GM12801 (cell line): ENCODE data around the gene CACNB2.

Experiments
- TF ChIP-seq, protein P1 (sequence below): IDR thresholded peaks from one replicate; pipeline ENCODE4 v1.5.1; 2011; ENCODE audit warnings: control low read depth; ENCODE audit not compliant: insufficient read length; ENCODE audit errors: extremely low read depth

CACNB2 gene

DNA sequence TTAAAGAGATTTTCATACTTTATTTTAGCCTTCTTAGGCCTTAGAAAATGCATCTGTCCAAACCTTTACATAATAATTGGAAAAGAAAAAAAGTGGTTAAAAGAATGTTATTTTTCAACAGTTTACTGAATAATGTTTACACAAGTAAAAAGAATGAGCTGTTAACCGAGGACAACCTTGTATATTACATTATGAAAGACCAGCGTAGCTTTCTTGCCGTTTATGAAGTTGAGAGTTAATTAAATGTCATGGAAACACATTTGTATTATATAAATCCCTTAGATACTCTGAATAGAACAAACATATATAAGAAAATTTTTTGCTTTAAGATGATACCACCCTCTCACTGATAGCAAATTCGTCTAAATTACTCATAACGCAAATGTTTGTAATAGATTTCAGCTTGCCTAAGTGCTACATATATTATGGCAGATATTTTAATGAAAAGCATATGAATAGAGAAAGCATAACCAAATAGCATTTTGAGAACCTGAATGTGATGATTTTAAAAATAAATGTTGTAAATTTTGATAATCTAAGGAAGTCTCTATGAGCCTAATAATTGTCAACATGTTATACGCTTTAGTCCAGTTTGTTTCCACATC lies 9.1 kb downstream of the CACNB2 start:
- TF ChIP-seq, protein P1, sequence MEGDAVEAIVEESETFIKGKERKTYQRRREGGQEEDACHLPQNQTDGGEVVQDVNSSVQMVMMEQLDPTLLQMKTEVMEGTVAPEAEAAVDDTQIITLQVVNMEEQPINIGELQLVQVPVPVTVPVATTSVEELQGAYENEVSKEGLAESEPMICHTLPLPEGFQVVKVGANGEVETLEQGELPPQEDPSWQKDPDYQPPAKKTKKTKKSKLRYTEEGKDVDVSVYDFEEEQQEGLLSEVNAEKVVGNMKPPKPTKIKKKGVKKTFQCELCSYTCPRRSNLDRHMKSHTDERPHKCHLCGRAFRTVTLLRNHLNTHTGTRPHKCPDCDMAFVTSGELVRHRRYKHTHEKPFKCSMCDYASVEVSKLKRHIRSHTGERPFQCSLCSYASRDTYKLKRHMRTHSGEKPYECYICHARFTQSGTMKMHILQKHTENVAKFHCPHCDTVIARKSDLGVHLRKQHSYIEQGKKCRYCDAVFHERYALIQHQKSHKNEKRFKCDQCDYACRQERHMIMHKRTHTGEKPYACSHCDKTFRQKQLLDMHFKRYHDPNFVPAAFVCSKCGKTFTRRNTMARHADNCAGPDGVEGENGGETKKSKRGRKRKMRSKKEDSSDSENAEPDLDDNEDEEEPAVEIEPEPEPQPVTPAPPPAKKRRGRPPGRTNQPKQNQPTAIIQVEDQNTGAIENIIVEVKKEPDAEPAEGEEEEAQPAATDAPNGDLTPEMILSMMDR = no peak

DNA sequence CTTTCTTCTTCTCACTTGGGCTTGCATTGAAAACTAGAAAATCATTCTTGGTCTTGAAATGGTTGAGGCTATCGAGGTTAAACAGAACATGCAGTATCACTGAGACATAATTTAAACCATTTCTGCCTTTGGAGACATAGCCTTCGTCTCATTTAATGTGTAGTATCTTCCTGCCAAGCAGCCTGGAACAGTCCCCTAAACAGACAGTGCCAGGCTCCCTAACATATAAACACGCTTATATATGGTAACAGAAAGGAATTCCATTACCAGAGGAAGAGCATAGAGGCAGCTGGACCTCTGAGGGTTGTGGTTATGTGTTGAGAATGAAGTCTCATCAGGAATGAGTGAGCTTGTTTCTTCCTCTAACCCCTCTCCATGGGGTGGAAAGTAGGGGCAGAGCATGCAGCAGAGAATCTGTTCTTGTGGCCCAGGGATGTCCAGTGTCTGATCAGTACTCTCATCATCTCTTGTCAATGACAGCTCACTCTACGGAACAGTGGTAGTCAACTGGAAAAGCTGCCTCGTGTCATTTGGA lies 11.2 kb downstream of the CACNB2 start:
- TF ChIP-seq, protein P1 = no peak

GRCh38 chr10:18155321-18155720 lies 15.1 kb downstream of the CACNB2 start:
- TF ChIP-seq, protein P1 = no peak

DNA sequence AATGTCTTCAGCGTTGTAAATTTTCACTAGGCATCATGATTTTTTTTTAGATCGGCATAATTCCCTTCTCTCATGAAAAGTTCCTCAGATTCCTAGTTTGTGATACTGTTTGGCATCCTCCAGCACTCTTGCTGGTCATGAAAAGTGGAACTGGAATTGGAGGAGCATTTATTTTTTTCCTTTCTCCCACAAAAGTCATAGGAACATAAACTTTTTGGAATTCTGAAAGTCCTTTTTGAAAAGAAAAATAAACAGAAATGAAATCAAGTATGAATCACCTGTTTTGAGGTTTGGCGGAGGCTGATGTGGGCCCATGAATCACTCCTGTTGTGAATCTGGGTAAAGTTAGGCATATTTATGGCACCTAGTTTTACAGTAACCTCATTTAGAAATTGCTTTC lies 17.7 kb downstream of the CACNB2 start:
- TF ChIP-seq, protein P1 = no peak

- TF ChIP-seq, protein P1 = no peak
Measured at GRCh38 chr10:18158773-18159265, 18.6 kb downstream of the CACNB2 start.

GRCh38 chr10:18159557-18159956 lies 19.3 kb downstream of the CACNB2 start:
- TF ChIP-seq, protein P1 = no peak

DNA sequence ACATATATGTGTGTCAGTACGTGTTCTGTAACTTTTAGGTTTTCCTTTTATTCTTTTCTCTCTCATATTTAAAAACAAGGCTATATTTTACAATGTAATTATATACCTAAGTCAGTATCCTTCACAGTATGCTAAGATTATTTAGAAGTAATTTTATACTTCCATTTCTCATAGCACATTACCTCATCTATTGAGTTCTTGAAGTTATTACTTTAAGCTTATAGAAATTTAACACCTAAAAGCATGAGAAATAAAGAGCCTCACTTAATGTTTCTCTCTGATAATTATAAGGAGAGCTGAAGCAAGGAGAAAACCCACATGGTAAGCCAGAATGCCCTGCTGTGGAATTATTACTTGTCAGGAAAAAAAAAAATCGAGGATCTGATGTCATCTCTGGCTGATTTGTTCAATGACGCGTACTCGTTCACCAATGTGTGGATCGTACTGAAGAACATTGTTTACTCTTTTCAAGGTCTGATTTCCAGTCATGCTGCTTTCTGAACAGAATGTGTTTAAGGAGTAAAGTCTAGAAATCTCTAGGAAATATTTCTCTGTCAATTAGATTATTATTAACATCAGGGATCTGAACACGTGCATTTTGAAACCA lies 21.9 kb downstream of the CACNB2 start:
- TF ChIP-seq, protein P1 = no peak
